HG02840 (cell line): ENCODE measurements around the gene TTLL13.

ENCODE experiments used
- ATAC-seq: cut with Tn5 transposase; IDR thresholded peaks from one replicate; pipeline ENCODE4 v1.9.1; 2021; ENCODE audit warnings: mild to moderate bottlenecking, moderate library complexity, moderate number of reproducible peaks; ENCODE audit not compliant: unreplicated experiment, low FRiP score

TTLL13 gene

GRCh38 chr15:90213818-90214204, 35.5 kb upstream of the TTLL13 start:
- ATAC-seq, result no peak

GRCh38 chr15:90214553-90215196, 34.7 kb upstream of the TTLL13 start:
- ATAC-seq, result no peak

GRCh38 chr15:90217671-90218394, 31.5 kb upstream of the TTLL13 start:
- ATAC-seq, result no peak

- no peak for ATAC-seq
Measured at GRCh38 chr15:90219421-90220141, 29.8 kb upstream of the TTLL13 start.

GRCh38 chr15:90221246-90221900, 28.0 kb upstream of the TTLL13 start:
- no peak for ATAC-seq

- ATAC-seq, result no peak
Measured at GRCh38 chr15:90222547-90222946, 26.8 kb upstream of the TTLL13 start.

- ATAC-seq, result no peak
Measured at GRCh38 chr15:90223441-90224165, 25.8 kb upstream of the TTLL13 start.

GRCh38 chr15:90225047-90225446, 24.3 kb upstream of the TTLL13 start:
- no peak for ATAC-seq

- ATAC-seq, result no peak
Measured at GRCh38 chr15:90225504-90226234, 23.7 kb upstream of the TTLL13 start.

GRCh38 chr15:90227336-90227735, 22.0 kb upstream of the TTLL13 start:
- no peak for ATAC-seq

- ATAC-seq, result no peak
Measured at GRCh38 chr15:90227816-90228772, 21.3 kb upstream of the TTLL13 start.

GRCh38 chr15:90228960-90229359, 20.4 kb upstream of the TTLL13 start:
- ATAC-seq, result no peak

- ATAC-seq, result no peak
Measured at GRCh38 chr15:90230071-90230494, 19.3 kb upstream of the TTLL13 start.

GRCh38 chr15:90230610-90231009, 18.7 kb upstream of the TTLL13 start:
- no peak for ATAC-seq

GRCh38 chr15:90231028-90232017, 18.0 kb upstream of the TTLL13 start:
- no peak for ATAC-seq

- ATAC-seq, result no peak
Measured at GRCh38 chr15:90232196-90232595, 17.2 kb upstream of the TTLL13 start.

- ATAC-seq, result no peak
Measured at GRCh38 chr15:90232941-90233386, 16.4 kb upstream of the TTLL13 start.
